NT2/D1 (cell line): ENCODE measurements around the gene SLC5A4.

Source experiments
- SUZ12 ChIP-seq: IDR thresholded peaks from 2 replicates; pipeline ENCODE4 v1.6.1; 2011; ENCODE audit not compliant: insufficient read length, insufficient read depth; ENCODE audit errors: extremely low read depth
- YY1 ChIP-seq: IDR thresholded peaks from 2 replicates; pipeline ENCODE4 v1.6.1; 2011; ENCODE audit not compliant: insufficient read length, insufficient read depth
- ZNF274 ChIP-seq: IDR thresholded peaks from 2 replicates; pipeline ENCODE4 v1.6.1; 2011; ENCODE audit warnings: mild to moderate bottlenecking, low read depth, low read length

DNA sequence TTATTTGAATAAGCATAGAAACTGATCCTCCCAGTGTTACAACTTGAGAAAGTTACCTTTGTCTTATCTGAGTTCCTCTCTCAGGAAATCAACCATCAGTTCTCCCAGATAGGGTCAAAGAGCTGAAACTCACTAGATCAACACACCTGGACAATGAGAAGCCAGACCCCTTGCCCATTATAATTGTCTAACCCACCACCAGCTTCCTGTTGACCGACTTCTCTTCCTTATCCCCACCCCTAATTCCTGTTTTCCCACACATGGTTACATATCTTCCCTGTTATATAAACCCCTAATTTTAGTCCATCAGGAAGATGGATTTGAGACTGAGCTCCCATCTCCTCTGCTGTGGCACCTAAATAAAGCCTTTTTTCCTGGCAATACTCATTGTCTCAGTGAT, 6.9 kb downstream of the SLC5A4 start:
- TF ChIP-seq ZNF274 = no peak
- no peak for TF ChIP-seq YY1
- TF ChIP-seq SUZ12 = no peak
